SU-DHL-6 (cell line): Measurements from ENCODE around the gene PBXIP1.

Experiments used
- H2AFZ ChIP-seq: fragments of 200-600 bp; sonication (generic); 2 replicates; pipeline ENCODE4 v1.6.1; 2014; ENCODE audit warnings: low read depth, mild to moderate bottlenecking, moderate library complexity, mixed read lengths, antibody characterized with exemption, low read length; ENCODE audit not compliant: severe bottlenecking
- H3F3A ChIP-seq: fragments of 200-600 bp; shearing (Covaris generic); 2 replicates; pipeline ENCODE4 v1.6.0; 2016; ENCODE audit warnings: antibody characterized with exemption, mild to moderate bottlenecking; ENCODE audit not compliant: insufficient read depth
- H3K27ac ChIP-seq: fragments of 200-600 bp; sonication (generic); 2 replicates; pipeline ENCODE4 v1.5.1; 2016; ENCODE audit warnings: low read depth, mild to moderate bottlenecking, low read length, moderate library complexity, mixed read lengths
- H3K27me3 ChIP-seq: fragments of 200-600 bp; sonication (generic), shearing (Covaris generic); 2 replicates; pipeline ENCODE4 v1.6.0; 2014; ENCODE audit warnings: mild to moderate bottlenecking, low read length
- H3K36me3 ChIP-seq: fragments of 200-600 bp; sonication (generic); 2 replicates; pipeline ENCODE4 v1.6.1; 2014; ENCODE audit warnings: mild to moderate bottlenecking, low read length, mixed read lengths
- H3K4me2 ChIP-seq: fragments of 300-600, 200-600 bp; shearing (Covaris generic), sonication (generic); 2 replicates; pipeline ENCODE4 v1.6.0; 2014; ENCODE audit warnings: low read length, low read depth, mild to moderate bottlenecking; ENCODE audit not compliant: poor library complexity, severe bottlenecking
- H3K4me3 ChIP-seq: fragments of 200-600 bp; sonication (generic); 2 replicates; pipeline ENCODE4 v1.5.1; 2014; ENCODE audit warnings: antibody characterized with exemption, low read length, mild to moderate bottlenecking, mixed read lengths; ENCODE audit not compliant: insufficient read depth, poor library complexity, severe bottlenecking
- H3K79me2 ChIP-seq: fragments of 200-600 bp; sonication (generic); 2 replicates; pipeline ENCODE4 v1.6.1; 2014; ENCODE audit warnings: mild to moderate bottlenecking, low read length, moderate library complexity; ENCODE audit not compliant: insufficient read depth
- H3K9ac ChIP-seq: fragments of 200-600 bp; sonication (generic); 2 replicates; pipeline ENCODE4 v1.7.0; 2014; ENCODE audit warnings: mild to moderate bottlenecking, low read length
- H3K9me2 ChIP-seq: fragments of 200-600 bp; sonication (generic); replicated peaks from 2 replicates; pipeline ENCODE4 v1.6.1; 2014; ENCODE audit warnings: low read length; ENCODE audit not compliant: insufficient read depth
- H3K9me3 ChIP-seq: fragments of 200-600 bp; sonication (generic); 2 replicates; pipeline ENCODE4 v1.6.1; 2014; ENCODE audit warnings: low read length, mixed read lengths; ENCODE audit not compliant: insufficient read depth
- H4K20me1 ChIP-seq: fragments of 200-600 bp; sonication (generic); 2 replicates; pipeline ENCODE4 v1.6.1; 2014; ENCODE audit warnings: low read depth, mild to moderate bottlenecking, antibody characterized with exemption, low read length, moderate library complexity, mixed read lengths
- EZH2phosphoT487 ChIP-seq: fragments of 200-600 bp; sonication (generic), shearing (Covaris generic); conservative IDR thresholded peaks from 2 replicates; pipeline ENCODE4 v1.6.1; 2018; ENCODE audit warnings: mild to moderate bottlenecking, antibody characterized with exemption, low read length, moderate library complexity, mixed read lengths
- TF ChIP-seq, protein P1 (sequence below): fragments of 200-600 bp; sonication (generic); IDR thresholded peaks from one replicate; pipeline ENCODE4 v1.5.1; 2017; ENCODE audit warnings: antibody characterized with exemption, mild to moderate bottlenecking, low read length, moderate library complexity; ENCODE audit not compliant: insufficient read depth, poor library complexity, severe bottlenecking

The PBXIP1 gene

DNA sequence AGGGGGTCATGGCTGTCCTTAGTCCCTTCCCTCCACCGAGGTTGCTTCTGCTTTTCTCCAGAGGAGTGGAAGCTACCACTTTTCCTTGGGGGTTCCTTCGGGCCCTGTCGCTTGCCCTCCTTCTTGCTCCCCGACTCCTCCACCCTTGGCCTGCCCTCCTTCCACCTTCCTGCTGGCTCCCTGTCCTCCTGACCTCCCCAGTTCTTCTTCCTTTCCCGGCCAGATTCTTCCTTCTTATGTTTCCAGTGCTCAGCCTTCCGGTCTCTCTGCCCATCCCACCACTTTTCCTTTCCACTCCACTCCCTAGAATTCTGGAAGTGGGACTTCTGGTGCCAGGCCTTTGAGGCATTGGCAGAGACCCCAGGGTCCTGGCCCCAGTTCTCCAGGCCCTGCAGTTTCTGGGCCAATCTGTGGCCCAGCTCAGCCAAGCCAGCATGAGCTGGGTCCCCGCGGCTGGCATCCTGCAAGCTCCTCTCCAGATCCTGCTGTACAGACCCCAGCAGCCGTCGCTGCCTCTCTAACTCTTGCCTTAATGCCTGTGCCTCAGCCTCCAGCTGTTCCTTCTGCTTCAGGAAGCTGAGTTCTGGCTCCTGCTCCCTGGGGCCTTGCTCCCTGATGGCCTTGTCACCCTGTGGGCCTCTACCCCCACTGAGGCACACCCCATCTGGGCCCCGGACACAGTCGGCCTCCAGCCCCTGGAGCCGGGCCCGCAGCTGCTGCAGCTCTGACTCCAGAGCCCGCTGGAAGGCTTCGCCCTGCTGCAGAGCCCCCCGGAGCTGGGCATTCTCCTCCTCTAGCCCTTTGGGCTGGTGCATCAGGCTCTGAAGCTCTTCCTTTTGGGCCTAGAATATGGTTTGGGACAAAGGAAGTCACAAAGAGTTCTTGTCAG is 9.7 kb downstream of the PBXIP1 start:
- Histone ChIP-seq H3K27me3 (no peaks in the 10 kb centered on the region), H3K79me2 (no peaks in the 10 kb centered on the region), H3K9me2 (no peaks in the 10 kb centered on the region), H3K9ac (no peak overlapping the region), H3K4me3 (no peak overlapping the region), H3F3A (no peaks in the 10 kb centered on the region), H2AFZ (no peak overlapping the region), H3K27ac (no peak overlapping the region), H3K9me3 (no peaks in the 10 kb centered on the region), H4K20me1 (no peaks in the 10 kb centered on the region), H3K4me2 (no peak overlapping the region), H3K36me3 (no peaks in the 10 kb centered on the region)
- TF ChIP-seq, protein P1, sequence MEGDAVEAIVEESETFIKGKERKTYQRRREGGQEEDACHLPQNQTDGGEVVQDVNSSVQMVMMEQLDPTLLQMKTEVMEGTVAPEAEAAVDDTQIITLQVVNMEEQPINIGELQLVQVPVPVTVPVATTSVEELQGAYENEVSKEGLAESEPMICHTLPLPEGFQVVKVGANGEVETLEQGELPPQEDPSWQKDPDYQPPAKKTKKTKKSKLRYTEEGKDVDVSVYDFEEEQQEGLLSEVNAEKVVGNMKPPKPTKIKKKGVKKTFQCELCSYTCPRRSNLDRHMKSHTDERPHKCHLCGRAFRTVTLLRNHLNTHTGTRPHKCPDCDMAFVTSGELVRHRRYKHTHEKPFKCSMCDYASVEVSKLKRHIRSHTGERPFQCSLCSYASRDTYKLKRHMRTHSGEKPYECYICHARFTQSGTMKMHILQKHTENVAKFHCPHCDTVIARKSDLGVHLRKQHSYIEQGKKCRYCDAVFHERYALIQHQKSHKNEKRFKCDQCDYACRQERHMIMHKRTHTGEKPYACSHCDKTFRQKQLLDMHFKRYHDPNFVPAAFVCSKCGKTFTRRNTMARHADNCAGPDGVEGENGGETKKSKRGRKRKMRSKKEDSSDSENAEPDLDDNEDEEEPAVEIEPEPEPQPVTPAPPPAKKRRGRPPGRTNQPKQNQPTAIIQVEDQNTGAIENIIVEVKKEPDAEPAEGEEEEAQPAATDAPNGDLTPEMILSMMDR, result no peak
- no peak for TF ChIP-seq EZH2phosphoT487

DNA sequence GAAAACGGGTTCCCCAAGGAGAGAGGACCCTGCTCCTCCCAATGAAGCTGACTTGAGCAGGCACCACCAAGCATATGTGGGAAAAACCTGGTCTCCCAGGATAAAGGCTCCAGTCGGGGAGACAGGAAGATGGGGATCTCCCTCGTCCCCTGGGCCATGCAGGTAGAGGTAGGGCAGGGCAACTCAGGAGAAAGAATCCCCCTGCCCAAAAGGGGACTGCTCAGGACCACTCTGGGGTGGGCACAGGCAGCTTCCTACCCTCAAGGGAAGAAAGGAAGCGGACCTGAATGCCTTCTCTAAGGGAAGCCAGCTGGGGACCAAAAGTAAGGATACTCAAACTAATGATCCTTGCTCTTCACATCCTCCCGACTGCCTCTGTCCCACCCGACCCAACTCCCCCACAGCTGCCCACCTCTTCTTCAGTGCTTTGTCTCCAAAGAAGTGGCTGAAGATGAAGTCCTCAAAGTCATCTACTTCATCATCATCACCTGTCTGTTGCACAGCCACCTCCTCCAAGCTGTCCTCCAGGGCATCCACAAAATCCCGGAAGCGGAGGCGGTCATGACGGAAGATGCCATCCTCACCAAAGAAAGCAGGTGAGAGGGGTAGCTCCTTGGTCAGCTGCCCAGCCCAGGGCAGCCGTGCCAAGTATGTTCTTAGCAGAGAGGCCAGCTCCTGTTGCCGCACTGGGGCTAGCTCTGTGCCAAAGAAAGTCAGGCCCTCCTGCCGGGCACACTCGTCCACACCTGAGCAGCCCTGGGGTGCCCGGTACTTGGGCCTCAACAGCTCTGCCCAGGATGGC is 10.5 kb downstream of the PBXIP1 start:
- Histone ChIP-seq H4K20me1 (no peaks in the 10 kb centered on the region), H3K9me2 (no peaks in the 10 kb centered on the region), H3K4me3 (no peak overlapping the region), H3K79me2 (no peaks in the 10 kb centered on the region), H3K4me2 (no peak overlapping the region), H3K9ac (no peak overlapping the region), H3K27ac (no peak overlapping the region), H3K36me3 (no peaks in the 10 kb centered on the region), H3K9me3 (no peaks in the 10 kb centered on the region), H2AFZ (no peak overlapping the region), H3K27me3 (no peaks in the 10 kb centered on the region), H3F3A (peaks cover 5% of the 10 kb centered on the region; the same call in 1 of the 2 replicates)
- TF ChIP-seq EZH2phosphoT487, result no peak
- TF ChIP-seq, protein P1, result no peak

DNA sequence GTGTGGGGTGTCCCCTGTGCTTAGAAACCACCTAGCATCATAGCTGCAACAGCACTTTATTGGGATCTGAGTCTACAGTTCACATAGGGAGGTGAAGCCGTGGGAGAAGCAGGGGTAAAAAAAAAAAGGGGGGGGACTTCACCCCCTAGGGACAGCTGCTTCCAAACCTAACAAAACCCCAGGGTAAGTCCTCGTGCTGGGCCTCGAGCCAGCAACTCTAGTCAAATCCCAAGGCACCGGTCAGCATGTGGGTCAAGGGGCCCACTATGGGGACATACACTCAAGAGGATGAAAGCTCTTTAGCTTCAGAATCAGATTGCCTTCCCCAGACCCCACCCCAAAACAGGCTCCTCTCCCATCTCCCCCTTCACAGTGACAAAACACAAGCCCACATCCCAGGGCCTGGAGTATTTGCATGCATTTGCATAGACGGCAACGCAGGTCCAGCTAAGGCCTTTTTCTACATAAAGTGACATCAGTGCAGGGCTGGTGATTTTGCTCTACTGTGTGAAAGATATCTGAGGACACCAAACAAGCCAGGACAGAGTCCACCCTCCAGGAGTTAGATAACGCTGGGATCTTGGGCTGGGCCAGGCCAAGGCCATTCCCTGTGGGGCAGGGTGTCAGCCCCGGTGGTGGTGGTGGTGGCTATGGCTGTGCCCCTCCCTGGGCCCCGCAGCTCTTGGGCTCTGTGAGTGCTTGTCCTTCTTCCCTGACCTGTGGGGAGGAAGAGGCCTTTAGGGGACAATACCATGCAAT is 11.3 kb downstream of the PBXIP1 start:
- TF ChIP-seq EZH2phosphoT487, result no peak
- TF ChIP-seq, protein P1, result no peak
- Histone ChIP-seq H2AFZ (no peak overlapping the region), H3K4me3 (no peak overlapping the region), H3K9me2 (no peaks in the 10 kb centered on the region), H3K9ac (peak overlapping the region; percentile 60; the same call in 1 of the 2 replicates), H4K20me1 (no peaks in the 10 kb centered on the region), H3K4me2 (no peak overlapping the region), H3K27ac (peak overlapping the region; percentile 37; the same call in 1 of the 2 replicates), H3F3A (peaks cover 5% of the 10 kb centered on the region; the same call in 1 of the 2 replicates), H3K27me3 (no peaks in the 10 kb centered on the region), H3K79me2 (no peaks in the 10 kb centered on the region), H3K9me3 (no peaks in the 10 kb centered on the region), H3K36me3 (no peaks in the 10 kb centered on the region)
